NCI-H1930 (cell line): ENCODE measurements around the gene SLC26A4.

Experiments used
- DNase-seq, 2 experiments: peaks; one replicate each; lab custom pipeline; 2025; lab: John Stamatoyannopoulos, UW

The SLC26A4 gene

GRCh38 chr7:107661081-107661864 is 645 bp downstream of the SLC26A4 start:
- peak; percentile 51 to 56 for DNase-seq

- DNase-seq: no peak
Measured at GRCh38 chr7:107661865-107662379, 1.3 kb downstream of the SLC26A4 start.

- no peak for DNase-seq
Measured at GRCh38 chr7:107663196-107663595, 2.6 kb downstream of the SLC26A4 start.

- no peak for DNase-seq
Measured at GRCh38 chr7:107666790-107667189, 6.2 kb downstream of the SLC26A4 start.

- DNase-seq: no peak
Measured at GRCh38 chr7:107667341-107667740, 6.7 kb downstream of the SLC26A4 start.

- no peak for DNase-seq
Measured at GRCh38 chr7:107668296-107668695, 7.7 kb downstream of the SLC26A4 start.

- DNase-seq: no peak
Measured at GRCh38 chr7:107672183-107672582, 11.6 kb downstream of the SLC26A4 start.

GRCh38 chr7:107676249-107676648 is 15.6 kb downstream of the SLC26A4 start:
- DNase-seq: no peak

GRCh38 chr7:107678110-107678753 is 17.6 kb downstream of the SLC26A4 start:
- DNase-seq: no peak

- no peak for DNase-seq
Measured at GRCh38 chr7:107680478-107680877, 19.9 kb downstream of the SLC26A4 start.

- no peak for DNase-seq
Measured at GRCh38 chr7:107682886-107683285, 22.3 kb downstream of the SLC26A4 start.

GRCh38 chr7:107684287-107684686 is 23.7 kb downstream of the SLC26A4 start:
- DNase-seq: no peak

GRCh38 chr7:107684947-107685463 is 24.4 kb downstream of the SLC26A4 start:
- no peak for DNase-seq

- no peak for DNase-seq
Measured at GRCh38 chr7:107686816-107687387, 26.3 kb downstream of the SLC26A4 start.

GRCh38 chr7:107687656-107688055 is 27.0 kb downstream of the SLC26A4 start:
- no peak for DNase-seq

GRCh38 chr7:107689553-107689952 is 28.9 kb downstream of the SLC26A4 start:
- DNase-seq: no peak

GRCh38 chr7:107690084-107690483 is 29.5 kb downstream of the SLC26A4 start:
- DNase-seq: no peak

GRCh38 chr7:107690611-107691010 is 30.0 kb downstream of the SLC26A4 start:
- no peak for DNase-seq

- DNase-seq: no peak
Measured at GRCh38 chr7:107691716-107692115, 31.1 kb downstream of the SLC26A4 start.

GRCh38 chr7:107692501-107692900 is 31.9 kb downstream of the SLC26A4 start:
- DNase-seq: no peak

GRCh38 chr7:107693396-107693795 is 32.8 kb downstream of the SLC26A4 start:
- no peak for DNase-seq

- DNase-seq: no peak
Measured at GRCh38 chr7:107694386-107694785, 33.8 kb downstream of the SLC26A4 start.
